ENCODE data around the gene CYP11A1.

DNA sequence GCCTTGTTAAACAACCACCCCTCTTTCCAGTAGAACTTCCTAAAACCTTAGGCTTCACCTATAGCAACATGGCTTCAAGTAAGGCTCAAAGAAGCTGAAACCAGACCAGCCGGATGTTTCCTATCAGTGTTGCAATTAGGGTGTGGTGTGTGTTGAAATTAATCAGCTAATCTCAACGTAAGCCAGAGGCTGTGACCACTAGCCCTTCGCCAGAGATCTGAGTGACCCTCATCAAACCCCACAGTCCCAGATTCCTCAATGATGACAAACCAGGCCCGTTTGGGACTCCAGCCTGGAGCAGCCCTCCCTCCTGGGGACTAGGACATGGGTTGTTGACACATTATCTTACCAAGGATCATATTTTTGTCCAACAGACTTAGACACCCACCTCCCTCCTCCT lies 27.3 kb downstream of the CYP11A1 start:
- TF ChIP-seq POLR2AphosphoS5 (IDR thresholded peaks at IDR 0.05; ENCODE audit: borderline replicate concordance, low read depth, low read length): no peak
- TF ChIP-seq EZH2 (IDR thresholded peaks at IDR 0.05): no peak
- no peak for TF ChIP-seq FOXP2 (optimal IDR thresholded peaks at IDR 0.05; ENCODE audit: control extremely low read depth, extremely low read length, insufficient read depth)

All from SK-N-MC (cell line).